GM18867 (cell line): ENCODE results near the gene SSTR3.
"Not testable (repeated sequence)": the region's sequence is repeated elsewhere in the genome, so short reads cannot be mapped to it uniquely, and the experiment has no call there.

ENCODE experiments used
- ATAC-seq: cut with Tn5 transposase; IDR thresholded peaks from one replicate; pipeline ENCODE4 v1.9.1; 2021; ENCODE audit warnings: mild to moderate bottlenecking, moderate library complexity; ENCODE audit not compliant: unreplicated experiment

SSTR3 gene

DNA sequence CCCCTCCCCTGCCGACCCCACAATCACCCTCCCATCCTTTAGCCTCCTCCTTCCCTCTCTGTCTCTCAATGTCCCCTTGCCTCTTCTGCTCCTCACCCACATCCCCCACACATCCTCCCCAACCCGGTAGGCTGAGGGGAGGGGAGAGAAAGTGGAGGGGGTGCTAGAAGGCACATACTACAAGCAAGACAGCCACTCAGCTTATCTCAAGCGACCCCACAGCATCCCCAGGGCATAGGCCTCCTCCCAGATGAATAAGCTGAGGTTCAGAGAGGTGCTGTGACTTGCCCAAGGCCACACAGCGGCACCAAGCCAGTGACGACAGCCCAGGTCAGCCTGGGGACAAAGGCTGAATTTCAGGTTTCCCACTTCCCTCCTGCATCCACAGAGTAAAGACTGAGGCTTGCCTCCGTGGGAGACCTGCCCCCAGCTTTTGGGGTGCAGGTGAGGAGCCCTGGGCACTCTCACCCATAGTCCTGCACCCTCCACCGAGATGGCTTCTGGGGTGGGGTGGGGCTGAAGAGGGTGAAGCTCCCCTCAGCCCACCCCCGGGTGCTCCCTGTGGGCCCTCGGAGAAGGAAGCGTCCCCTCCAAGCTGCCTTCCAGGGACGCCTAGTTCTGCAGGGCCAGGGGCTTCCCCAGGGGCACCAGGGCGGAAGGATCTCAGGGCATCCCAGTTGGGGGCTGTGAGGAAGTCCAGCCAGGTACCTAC lies 31.3 kb upstream of the SSTR3 start:
- ATAC-seq, result no peak

DNA sequence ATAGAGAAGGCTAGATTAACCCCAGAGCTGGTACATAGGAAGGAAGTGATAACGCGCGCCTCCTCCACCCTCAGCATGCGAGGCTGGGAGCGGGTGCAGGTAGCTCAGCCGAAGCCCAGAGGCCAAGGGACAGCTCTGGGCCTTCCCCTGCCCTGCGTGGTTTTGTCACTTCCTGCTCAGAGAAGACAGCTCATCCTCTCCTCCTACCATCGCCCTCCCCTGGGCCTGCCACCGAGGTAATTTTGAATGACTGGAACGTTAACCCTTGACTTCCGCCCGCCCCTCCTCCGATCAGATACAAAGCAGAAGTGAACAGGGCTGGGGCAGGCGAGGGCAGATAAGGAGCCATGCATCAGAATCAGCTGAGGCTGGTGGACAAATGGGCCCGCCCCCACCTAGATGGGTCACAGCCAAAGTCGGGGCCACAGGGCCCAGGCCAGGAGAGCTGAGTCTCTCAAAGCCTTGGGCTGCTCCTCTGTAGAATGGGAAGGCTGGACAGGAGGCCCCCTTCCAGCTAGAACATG lies 30.2 kb upstream of the SSTR3 start:
- peak; percentile 61 for ATAC-seq

DNA sequence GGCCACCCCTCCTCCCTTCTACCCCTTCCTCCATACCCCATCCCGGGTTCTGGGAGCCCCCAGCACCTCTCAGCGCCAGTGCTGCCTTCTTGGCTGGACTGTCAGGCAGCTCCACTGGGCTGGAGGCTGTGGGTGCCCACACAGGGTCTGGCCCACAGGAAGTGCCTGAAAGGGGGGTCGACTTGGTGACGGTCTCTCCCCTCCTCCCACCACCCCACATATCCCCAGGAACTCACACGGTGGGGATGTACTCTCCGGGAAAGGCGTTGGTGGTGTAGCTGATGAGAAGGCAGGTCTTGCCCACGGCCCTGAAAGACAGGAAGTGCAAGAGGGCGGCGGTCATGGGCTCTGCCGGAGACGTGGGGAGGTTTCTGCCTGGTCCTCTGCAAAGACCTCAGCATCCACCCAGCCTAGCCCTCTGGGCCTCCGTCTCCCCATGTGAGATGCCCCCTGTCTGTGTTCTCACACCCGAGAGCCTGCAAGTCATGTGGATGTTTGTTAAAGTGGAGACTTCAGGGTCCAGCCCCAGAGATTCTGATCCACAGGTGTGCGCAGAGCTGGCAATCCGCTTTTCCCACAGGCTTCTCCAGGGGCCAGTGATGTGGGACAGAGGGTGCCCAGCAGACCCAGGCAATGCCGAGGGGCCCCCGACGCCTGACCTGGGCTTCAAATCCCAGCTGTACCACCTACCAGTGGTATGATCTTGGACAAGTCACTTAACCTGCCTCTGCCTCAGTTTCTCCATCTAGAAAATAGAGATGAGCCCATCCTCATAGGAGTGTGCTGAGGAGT lies 29.3 kb upstream of the SSTR3 start:
- no peak for ATAC-seq

DNA sequence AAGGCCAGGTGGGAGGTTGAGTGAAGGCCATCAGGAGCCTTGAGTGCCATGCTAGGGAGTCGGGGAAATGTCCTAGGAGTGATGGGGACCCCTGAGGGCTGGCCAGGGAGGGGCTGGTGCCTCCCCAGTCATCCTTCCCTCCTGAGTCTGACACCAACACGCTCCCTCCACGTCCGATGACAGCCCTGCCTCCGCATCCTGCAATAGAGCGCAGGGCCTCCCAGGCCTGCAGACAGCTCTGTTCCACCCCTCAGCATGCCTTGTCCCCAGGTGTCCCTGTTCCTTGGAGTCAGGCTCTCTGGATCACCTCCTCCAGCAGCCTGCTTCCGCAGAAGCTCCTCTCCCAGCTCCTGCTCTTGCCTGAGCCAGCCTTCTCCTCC lies 28.7 kb upstream of the SSTR3 start:
- no peak for ATAC-seq

DNA sequence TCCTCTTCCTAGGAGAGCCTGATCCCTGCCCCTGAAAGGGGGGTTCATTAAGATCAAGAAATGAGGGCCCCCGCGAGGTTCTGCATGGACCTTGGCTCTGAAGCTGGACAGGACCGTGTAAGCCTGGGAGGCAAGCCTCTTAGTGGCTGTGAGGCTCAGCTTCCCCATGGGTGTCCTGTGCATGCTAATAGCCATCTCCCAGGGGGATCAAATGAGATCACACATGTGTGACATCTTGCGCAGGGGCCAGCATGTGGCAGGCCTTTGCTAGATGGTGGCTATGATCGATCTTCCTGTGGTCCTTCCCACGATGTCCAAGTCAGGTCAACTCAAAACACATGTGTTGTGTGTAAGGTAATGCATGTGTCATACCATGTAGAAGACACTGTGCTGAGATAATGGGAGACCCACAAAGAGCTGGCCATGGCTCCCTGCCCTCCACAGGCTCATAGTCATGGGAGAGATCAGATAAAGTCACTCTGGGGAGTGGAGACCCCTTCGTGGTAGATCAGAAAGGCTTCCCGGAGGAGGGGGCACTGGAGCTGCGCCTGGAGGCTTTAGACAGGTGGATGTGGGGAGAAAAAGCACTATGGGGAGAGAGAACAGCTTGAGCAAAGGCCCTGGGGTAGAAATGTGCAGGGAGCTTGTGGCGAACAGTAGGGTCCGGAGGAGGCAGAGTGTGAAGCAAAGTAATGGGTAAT lies 28.1 kb upstream of the SSTR3 start:
- ATAC-seq, result no peak

DNA sequence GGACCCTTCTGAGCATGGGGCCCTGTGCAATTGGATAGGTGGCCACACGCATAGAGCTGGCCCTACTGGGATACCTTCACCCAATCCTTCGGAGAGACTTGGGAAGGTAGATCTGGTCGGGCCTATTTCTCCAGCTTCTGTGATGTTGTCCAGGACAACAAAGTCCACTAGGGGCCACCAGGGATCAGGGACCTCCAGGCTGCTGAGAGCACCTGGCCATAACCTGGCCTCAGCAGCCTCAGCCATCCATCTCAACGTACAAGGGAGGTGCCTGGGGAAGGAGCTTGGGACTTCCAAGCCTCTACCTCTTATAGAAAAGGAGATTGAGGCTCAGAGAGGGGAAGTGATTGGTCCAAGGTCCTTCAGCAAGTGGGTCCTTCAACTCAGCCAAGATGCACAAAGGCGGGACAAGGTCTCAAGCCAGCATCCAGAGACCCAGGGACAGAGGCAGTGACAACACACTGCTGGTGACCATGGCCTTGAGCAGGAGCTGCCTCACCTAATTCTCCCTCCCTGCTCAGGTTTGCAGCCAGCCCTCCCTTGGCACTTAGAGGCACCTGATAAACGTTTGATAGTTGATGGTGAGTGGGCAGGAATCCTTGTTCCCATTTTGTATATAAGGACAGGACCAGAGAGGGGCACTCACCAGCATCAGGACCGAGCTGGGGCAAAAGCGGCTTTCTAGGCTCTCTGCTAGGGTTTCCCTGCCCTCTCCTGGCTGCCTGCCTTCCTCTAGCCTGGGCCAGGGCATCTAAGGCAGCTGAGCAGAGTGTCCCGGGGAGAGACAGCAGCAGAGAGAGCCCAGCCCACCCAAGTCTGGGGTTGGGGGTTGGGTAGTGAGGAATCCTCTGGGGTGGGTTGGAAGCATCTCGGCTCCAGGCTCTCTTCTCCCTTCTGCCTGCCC lies 27.3 kb upstream of the SSTR3 start:
- ATAC-seq, result no peak

DNA sequence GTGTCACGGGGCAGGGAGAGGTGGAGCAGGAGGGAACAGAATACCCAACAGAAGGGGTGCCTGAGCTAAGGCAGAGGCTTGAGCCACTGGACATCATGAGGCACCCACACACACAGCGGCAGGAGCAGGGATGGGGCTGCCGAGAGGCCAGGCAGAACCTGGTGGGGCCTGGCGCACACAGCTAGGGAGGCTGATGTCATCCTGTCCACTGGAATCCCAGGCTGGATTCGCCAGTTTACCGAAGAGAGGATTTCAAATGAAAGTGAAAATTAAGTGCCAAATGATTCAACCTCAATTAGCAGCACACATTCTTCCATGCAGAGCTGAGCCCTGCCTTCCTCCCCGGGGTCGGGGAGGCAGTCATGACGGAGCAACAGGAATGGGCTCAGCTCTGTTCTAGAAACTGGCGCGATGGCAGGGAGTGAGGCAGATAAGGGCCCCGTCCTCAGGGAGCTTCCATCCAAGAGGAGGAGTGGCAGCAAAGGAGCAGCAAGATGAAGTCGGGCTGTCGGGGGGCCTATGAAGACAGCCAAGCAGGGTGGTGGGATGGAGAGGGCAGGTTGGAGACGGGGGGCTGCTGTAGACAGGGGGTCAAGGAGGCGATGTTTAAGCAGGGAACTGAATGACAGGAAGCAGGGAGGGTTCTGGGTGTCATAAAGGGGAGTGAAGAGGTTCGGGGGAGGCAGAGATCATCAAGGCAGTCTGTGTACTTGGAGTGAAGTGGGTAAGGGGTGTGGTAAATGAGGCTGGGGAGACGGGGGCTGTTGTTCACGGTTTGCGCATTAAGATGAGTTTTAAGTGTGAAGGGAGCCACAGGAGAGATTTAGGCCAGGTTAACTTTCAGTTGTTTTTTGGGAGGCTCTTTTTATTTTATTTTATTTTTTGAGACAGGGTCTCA lies 25.3 kb upstream of the SSTR3 start:
- ATAC-seq, result no peak

DNA sequence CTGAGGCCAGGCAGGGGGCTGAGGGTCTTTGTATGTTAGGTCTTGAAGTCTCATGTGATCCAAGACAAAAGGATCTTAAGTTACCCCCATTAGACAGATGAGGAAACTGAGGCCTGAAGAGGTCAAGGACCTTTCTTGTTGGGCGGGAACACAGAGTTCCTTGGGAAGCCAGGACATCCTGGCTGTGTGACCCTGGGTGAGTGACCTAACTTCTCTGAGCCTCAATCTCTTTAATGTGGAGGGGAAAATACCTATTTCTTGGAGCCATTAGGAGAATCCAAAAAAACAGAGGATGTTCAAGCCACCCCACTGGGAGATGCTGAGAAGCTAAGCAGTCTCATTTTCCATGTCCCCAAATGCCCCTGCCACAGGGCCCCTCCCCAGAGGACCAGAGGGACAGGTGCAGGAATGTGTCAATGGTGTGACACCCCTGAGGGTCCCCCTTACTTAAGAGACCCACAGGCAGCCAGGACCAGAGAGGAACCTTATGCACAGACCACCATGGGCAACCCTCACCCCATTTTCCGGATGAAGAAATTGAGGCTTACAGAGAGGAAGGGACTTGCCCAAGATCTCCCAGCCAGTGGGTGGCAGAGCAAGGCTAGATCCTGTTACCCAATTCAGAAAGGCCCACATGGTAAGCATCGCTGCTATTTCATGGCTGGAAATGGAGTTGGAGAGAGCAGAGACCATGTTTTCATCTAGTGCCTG lies 23.8 kb upstream of the SSTR3 start:
- no peak for ATAC-seq

DNA sequence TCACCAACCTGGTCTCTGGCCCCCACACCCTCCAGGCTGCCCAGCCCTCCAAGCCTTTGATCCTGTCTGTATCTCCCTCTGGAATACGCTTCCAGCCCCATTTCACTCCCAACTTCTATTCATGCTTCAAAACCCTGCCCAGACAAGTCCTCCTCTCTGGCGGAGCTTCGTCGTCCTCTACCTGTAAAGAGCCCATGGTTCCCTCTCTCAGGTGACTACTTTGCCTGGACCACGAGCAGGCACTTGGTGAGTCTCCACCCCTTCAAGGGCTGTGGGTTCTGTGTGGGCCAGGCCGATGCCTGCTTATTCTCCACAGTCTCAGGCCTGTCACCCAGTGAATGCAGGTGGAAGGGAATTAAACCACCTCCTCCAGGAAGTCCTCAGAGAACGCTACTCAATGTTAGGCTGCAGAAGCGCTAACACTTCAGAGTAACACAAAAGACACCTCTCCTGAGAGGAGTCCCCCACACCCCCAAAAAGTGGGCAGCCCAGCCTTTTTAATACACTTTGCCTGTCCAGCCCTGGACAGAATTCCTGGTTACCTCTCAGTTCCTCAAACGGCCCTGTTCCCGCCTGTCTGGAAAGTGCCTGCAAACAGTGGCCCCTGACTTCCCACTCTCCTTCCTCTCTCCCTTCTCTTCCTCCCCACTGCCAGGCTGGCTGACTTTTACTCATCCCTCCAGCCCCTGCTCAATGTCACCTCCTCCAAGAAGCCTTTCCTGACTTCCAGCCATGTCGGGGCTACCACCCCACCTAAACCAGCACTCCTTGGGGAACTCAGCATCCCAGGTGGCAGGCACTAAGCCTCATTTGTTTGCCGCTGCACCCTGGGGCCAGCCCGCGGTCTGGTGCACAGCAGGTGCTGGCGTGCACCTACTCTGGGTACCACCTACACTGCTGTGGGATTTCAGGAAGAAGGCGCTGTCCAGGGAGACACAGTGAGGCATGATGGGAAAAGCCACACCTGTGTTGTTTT lies 22.7 kb upstream of the SSTR3 start:
- no peak for ATAC-seq

DNA sequence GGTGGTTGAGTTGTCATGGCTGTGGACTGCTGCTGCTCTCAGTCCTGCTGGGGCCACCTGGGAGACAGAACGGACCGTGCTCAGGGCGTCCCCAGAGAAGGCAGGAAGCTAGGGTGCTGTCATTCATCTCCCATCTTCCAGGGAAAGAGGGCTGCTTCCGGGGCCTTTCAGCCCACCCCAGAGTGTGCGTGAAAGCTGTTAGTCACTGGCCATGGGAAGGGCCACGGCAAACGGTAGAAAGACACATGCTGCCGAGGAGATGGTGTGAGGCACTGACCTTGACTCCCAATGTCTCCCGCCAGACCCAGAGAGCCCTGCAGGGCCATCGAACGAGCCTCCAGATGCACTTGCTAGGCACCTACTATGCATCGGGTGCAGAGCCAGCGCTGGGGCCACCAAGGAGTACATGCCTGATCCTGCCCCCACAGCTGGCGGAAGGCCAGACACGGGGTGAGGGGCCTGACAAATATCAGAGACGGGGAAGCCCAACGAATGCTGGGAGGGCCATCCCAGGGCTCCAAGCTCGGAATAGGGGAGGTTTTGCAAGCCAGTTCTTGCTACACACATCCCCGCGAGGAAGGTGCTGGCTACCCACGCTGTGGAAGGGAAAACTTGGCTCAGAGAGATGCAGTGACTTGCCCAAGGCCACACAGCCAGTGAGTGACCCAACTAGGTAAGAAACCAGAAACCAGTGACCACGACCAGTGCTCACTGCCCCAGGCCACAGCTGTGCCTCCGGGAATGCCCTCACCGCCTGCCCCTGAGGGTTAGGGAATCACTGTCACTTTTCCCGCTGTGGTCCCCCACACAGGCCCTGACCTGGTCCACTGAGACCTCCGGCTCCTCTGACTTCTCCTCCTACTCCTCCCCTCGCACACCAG lies 21.7 kb upstream of the SSTR3 start:
- no peak for ATAC-seq

DNA sequence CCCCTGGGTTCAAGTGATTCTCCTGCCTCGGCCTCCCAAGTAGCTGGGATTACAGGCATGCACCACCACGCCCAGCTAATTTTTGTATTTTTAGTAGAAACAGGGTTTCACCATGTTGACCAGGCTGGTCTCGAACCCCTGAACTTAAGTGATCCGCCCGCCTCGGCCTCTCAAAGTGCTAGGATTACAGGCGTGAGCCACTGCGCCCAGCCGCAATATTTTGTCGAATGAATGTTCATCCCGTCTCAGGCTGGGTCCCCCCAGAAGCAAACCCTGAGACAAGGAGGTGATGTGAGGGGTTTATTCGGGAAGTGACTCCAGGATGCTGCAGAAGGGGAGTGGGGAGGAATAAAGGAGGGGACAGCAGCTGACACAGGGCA lies 21.1 kb upstream of the SSTR3 start:
- ATAC-seq, result not testable (repeated sequence)

DNA sequence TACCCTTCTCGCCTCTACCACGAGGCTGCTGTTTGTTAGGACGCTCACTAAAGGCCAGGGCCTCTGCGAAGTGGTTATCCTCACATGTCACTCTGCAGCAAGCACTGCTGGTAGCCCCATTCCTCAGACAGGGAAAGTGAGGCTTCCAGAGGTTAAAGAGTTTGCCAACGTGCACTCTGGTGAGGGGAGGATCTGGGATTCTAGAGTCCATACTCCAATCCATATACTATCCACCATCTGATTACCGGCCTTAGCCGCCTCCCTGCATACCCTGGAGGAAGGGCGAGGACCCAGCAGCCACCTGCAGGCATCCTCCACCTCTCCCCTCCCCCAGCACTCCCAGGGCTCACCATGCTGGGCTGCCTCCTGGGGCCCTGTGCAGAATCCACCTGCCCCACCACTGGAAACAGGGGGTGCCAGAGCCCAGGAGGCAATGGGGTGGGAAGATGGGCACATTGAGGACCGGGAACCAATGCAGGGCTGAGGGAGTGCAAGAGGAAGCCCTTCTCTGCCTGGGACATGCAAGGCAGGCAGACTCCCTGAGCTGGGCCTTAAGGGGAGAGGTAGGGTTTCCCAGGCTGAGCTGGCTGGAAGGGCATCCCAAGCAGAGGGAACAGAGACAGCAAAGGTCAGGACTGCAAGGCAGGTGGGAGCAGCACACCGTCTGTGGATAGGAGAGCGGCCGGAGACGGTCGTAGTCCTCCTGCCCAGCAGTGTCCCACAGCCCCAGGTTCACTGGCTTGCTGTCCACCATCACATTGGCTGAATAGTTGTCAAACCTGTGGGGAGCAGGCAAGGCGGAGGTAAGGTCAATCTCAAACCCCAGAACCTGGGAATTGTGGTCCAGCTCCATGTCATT lies 20.1 kb upstream of the SSTR3 start:
- no peak for ATAC-seq

DNA sequence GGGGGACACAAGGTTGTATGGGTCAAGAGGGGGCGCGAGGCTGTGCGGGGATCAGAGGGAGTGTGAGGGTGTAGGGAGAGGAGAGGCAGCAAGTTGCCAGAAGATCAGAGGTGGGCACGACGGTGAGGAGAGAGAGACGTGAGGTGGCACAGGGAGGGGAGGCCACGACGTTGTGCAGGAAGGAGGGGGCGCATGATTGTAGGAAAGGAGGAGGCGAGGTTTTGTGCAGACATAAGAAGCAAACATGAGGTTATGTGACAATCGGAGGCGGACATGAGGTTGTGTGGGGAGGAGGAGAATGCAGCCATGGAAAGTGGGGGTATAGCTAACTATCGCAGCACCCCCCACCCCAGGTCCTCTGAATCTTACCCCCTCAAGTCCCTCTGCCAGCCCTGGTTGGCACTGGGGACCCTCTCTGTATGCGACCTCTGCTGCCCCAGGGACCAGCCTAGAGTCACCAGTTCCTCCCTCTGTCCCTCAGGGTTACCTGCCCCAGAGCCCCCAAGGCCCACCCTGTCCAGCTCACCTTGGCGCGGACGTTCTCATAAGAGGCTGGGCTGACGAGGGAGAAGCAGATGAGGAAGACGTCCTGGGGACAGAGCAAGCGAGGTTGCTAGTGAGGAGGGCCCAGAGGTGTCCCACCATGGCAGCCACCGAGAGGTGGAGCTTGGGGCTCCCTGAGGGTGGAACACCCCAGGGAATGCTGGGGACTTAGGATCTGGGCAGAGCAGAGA lies 19.3 kb upstream of the SSTR3 start:
- no peak for ATAC-seq

DNA sequence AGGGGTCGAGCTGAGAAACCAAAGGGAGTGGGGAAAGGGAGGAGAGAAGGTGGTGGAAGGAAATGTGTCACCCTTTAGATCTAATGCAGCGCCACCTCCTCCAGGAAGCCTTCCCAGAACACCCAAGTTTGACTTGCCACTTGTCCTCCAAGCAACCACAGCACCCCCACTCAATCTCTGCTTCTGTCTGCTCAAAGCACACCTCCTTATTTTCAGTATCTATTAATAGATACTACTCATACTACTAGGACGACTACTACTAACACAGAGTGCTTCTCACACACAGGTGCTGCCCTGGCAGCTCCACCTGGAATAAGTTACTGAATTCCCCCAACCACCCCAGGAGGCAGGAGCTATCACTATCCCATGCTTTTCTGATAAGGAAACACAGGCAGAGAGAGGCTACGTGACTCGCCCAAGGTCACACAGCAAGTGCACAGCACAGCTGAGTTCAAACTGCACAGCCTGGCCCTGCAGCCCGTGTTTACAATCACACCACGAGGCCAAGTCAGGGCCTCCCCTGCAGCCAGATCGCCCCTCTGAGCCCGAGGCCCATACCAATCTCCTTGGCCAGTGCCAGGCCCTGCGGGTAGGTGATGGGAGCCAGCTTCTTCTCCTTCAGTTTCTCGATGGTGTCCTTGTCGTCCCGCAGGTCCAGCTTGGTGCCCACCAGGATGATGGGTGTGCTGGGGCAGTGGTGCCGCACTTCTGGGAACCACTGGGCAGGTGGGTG lies 18.6 kb upstream of the SSTR3 start:
- ATAC-seq, result peak; percentile 36
